ENCODE results near the gene EID2B. TPM values are rescaled to one million over a fixed set of nuclear protein-coding genes. Genes with fewer than 3 reads are reported as not detected.
A peak's percentile ranks its signal among the peaks of the same experiment; 100 is the strongest.

EID2B gene
- total and polyA plus RNA-seq, 12 donors, result 1.8 to 4.7 (median 3.2) TPM

DNA sequence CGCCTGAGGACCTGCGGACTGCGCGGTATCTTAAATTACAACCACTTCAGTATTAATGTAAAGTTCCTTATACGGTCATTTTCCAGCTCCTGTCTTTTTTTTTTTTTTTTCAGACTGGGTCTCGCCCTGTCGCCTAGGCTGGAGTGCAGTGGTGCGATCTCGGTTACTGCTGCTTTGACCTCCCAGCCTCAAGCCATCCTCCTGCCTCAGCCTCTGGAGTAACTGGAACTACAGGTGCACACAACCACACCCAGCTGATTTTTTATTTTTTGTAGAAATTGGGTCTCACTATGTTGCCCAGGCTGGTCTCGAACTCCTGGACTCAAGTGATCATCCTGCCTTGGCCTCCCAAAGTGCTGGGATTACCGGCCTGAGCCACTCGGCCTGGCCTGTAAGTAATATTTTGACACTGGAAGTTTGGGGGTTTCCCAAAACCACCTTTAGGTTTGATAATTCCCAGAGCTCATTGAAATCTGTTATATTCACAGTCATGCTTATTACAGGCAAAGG, 406 bp upstream of the EID2B start:
- WGBS, 2 donors, result 18 to 23% methylated on average over 12 of the region's 12 CpGs

DNA sequence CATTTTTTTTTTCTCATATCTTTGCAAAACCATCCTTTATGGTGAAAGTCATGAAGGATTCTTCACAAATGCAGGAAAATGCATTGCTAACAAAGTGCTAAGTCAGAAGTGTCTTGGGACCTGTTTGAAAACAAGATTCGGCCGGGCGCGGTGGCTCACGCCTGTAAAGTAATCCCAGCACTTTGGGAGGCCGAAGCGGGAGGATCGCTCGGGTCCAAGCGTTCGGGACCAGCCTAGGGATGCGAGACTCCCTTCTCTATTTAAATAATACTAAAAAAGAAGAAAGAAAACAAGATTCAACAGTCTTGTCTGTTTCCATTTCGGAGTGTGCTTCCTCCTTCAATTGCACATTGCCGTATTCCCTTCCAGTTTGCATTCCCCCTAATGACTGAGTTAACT, 819 bp downstream of the EID2B start:
- Histone ChIP-seq H3K27me3 (no peaks in the 10 kb centered on the region), H3K36me3 (peaks cover 0 to 5% (median 0%) of the 10 kb centered on the region in 9 donors), H3K4me3 (peak overlapping the region; percentile 73 to 96 (median 88)), H3K9me3 (no peaks in the 10 kb centered on the region), H3K27ac (peak overlapping the region in 9 of 10 donors; percentile 78 to 93 (median 88)), H3K4me1 (peaks cover 2 to 27% (median 19%) of the 10 kb centered on the region in 9 donors)
- TF ChIP-seq, protein P1, sequence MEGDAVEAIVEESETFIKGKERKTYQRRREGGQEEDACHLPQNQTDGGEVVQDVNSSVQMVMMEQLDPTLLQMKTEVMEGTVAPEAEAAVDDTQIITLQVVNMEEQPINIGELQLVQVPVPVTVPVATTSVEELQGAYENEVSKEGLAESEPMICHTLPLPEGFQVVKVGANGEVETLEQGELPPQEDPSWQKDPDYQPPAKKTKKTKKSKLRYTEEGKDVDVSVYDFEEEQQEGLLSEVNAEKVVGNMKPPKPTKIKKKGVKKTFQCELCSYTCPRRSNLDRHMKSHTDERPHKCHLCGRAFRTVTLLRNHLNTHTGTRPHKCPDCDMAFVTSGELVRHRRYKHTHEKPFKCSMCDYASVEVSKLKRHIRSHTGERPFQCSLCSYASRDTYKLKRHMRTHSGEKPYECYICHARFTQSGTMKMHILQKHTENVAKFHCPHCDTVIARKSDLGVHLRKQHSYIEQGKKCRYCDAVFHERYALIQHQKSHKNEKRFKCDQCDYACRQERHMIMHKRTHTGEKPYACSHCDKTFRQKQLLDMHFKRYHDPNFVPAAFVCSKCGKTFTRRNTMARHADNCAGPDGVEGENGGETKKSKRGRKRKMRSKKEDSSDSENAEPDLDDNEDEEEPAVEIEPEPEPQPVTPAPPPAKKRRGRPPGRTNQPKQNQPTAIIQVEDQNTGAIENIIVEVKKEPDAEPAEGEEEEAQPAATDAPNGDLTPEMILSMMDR (IDR thresholded peaks at IDR 0.05), result no peak
- DNase-seq (no peak), ATAC-seq (no peak)
- WGBS, 2 donors, result 34% methylated on average over 14 of the region's 14 CpGs
- intact Hi-C loops (cut with DNase I), result loop anchor here (1.0 to 10.0 kb wide), 13 partner anchors 47 to 407 kb away; partner anchors contain the start of genes PAK4 (in 2 of the 10), SUPT5H (in 2 of the 10), TIMM50 (in 2 of the 10) and DYRK1B (in 1 of the 10)

More for the DNA sequence above, 406 bp upstream of the EID2B start:
- peak in 4 of 8 donors; percentile 3 to 24 (median 10) for ATAC-seq
- Histone ChIP-seq H3K9me3 (no peaks in the 10 kb centered on the region), H3K4me3 (peak overlapping the region in 8 of 10 donors; percentile 73 to 96 (median 84)), H3K36me3 (no peaks in the 10 kb centered on the region), H3K4me1 (peaks cover 2 to 32% (median 26%) of the 10 kb centered on the region in 9 donors), H3K27ac (peak overlapping the region in 5 of 10 donors; percentile 1 to 93 (median 89)), H3K27me3 (no peaks in the 10 kb centered on the region)
- TF ChIP-seq, protein P1 (IDR thresholded peaks at IDR 0.05), result no peak
- no peak for DNase-seq
- intact Hi-C loops (cut with DNase I), result loop anchor here (2.0 to 10.0 kb wide), 11 partner anchors 48 to 408 kb away; partner anchors contain the start of genes PAK4 (in 2 of the 10), SUPT5H (in 2 of the 10), TIMM50 (in 2 of the 10) and DYRK1B (in 1 of the 10)

DNA sequence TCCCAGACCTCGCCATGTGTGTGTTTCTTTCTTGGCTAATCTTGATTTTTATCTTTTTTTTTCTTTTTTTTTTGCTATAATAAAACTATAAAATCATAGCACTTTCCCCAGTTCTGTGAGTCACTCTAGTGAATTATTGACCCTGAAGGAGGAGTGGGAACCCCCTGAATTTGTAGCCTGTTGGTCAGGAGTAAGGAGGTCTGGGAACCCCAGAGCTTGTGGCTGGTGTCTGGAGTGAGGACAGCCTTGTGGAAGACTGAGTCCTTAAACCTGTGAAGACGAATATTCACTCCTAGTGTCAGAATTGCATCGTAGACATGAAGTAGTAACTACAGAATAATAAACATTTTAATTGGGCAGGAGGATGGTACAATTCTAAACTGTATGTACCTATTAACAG, 7.4 kb downstream of the EID2B start:
- peaks cover 0 to 3% (median 0%) of the 10 kb centered on the region in 9 donors for H3K4me1 ChIP-seq
- ATAC-seq (no peak), DNase-seq (no peak)
- H3K9me3 ChIP-seq, result no peaks in the 10 kb centered on the region
- intact Hi-C loops (cut with DNase I), result no loop called here
- H3K27ac ChIP-seq, result no peak overlapping the region
- H3K4me3 ChIP-seq, result no peak overlapping the region
- 96% methylated on average over 3 of the region's 3 CpGs for WGBS, 2 donors
- H3K27me3 ChIP-seq, result no peaks in the 10 kb centered on the region
- TF ChIP-seq, protein P1 (IDR thresholded peaks at IDR 0.05), result no peak
- peaks cover 0 to 9% (median 0%) of the 10 kb centered on the region in 9 donors for H3K36me3 ChIP-seq

DNA sequence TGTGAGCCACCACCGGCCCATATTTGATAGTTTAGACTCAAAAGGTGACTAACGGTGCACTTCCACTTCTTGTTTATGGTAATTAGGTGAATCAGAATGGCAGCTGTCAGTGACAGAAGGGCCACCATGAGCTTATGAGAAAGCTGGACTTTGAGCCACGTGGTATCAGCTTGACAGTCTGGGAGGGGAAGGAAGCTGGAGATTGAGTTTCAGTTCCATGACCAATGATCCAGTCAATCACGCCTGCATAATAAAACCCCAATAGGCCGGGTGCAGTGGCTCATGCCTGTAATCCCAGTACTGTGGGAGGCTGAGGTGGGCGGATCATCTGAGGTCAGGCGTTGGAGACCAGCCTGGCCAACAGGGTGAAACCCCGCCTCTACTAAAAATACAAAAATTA, 8.2 kb downstream of the EID2B start:
- no peaks in the 10 kb centered on the region for H3K4me1 ChIP-seq
- TF ChIP-seq, protein P1 (IDR thresholded peaks at IDR 0.05), result no peak
- no peak overlapping the region for H3K27ac ChIP-seq
- intact Hi-C loops (cut with DNase I), result no loop called here
- H3K27me3 ChIP-seq, result no peaks in the 10 kb centered on the region
- 85 to 87% methylated on average over 8 of the region's 8 CpGs for WGBS, 2 donors
- DNase-seq (no peak), ATAC-seq (no peak)
- H3K9me3 ChIP-seq, result no peaks in the 10 kb centered on the region
- H3K36me3 ChIP-seq, result peaks cover 0 to 9% (median 0%) of the 10 kb centered on the region in 9 donors
- H3K4me3 ChIP-seq, result no peak overlapping the region

Data from heart right ventricle (tissue), 16 donors.